ENCODE results near the gene YWHAG. TPM values are rescaled to one million over a fixed set of nuclear protein-coding genes. Genes with fewer than 3 reads are reported as not detected.
"Not testable (repeated sequence)": the region's sequence is repeated elsewhere in the genome, so short reads cannot be mapped to it uniquely, and the experiment has no call there.

YWHAG gene
- polyA plus RNA-seq, 3 donors: 119 to 134 (median 133) TPM

- no peak for DNase-seq (ENCODE audit: extremely low read depth in 1 of 11, low read depth in 9 of 11, low spot score in 4 of 11)
Measured at GRCh38 chr7:76310102-76310957, 48.5 kb downstream of the YWHAG start.

- not testable (repeated sequence) for DNase-seq (ENCODE audit: extremely low read depth in 1 of 11, low read depth in 9 of 11, low spot score in 4 of 11)
Measured at GRCh38 chr7:76309341-76310101, 49.3 kb downstream of the YWHAG start.

- DNase-seq (ENCODE audit: extremely low read depth in 1 of 11, low read depth in 9 of 11, low spot score in 4 of 11): not testable (repeated sequence)
Measured at GRCh38 chr7:76308874-76309273, 49.9 kb downstream of the YWHAG start.

DNA sequence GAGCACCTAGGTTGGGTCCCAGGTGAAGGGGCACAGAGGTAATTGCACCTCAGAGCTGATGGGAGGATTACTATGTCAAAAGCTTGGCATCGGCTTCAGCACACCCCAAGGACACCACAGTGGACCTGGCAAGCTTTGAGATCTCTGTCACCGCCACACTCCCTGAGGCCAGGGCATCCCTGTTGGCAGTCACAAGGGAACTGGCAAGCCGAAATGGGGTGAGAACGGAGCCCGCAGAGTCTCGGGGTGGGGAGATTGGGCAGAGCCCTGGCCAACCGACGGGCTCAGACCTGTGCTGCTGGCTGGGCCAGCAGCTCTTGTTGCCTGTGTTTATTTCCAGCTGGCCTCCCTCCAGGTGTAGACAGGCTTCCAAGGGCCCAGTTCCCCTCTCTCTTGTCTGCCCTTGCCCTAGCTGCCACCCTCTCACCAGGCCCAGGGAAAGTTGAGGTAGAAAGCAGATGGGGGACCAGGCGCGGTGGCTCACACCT, 53.9 kb downstream of the YWHAG start:
- no peak for DNase-seq (ENCODE audit: extremely low read depth in 1 of 11, low read depth in 9 of 11, low spot score in 4 of 11)

GRCh38 chr7:76303202-76304147, 55.3 kb downstream of the YWHAG start:
- peak; percentile 79 to 91 (median 86) for DNase-seq (ENCODE audit: extremely low read depth in 1 of 11, low read depth in 9 of 11, low spot score in 4 of 11)

GRCh38 chr7:76302347-76303201, 56.2 kb downstream of the YWHAG start, which contains the start of gene HSPB1:
Gene HSPB1 (plus strand): TSS chr7:76302673. CDS start chr7:76302713, 40 bp downstream.
- peak in 8 of 11 donors; percentile 61 to 86 (median 68) for DNase-seq (ENCODE audit: extremely low read depth in 1 of 11, low read depth in 9 of 11, low spot score in 4 of 11)

GRCh38 chr7:76301000-76301399, 57.8 kb downstream of the YWHAG start:
- no peak for DNase-seq (ENCODE audit: extremely low read depth in 1 of 11, low read depth in 9 of 11, low spot score in 4 of 11)

GRCh38 chr7:76300166-76300731, 58.5 kb downstream of the YWHAG start:
- no peak for DNase-seq (ENCODE audit: extremely low read depth in 1 of 11, low read depth in 9 of 11, low spot score in 4 of 11)

GRCh38 chr7:76296743-76297740, 61.7 kb downstream of the YWHAG start:
- DNase-seq (ENCODE audit: extremely low read depth in 1 of 11, low read depth in 9 of 11, low spot score in 4 of 11): no peak

GRCh38 chr7:76294344-76295024, 64.3 kb downstream of the YWHAG start:
- peak in 7 of 11 donors; percentile 57 to 85 (median 81) for DNase-seq (ENCODE audit: extremely low read depth in 1 of 11, low read depth in 9 of 11, low spot score in 4 of 11)

DNA sequence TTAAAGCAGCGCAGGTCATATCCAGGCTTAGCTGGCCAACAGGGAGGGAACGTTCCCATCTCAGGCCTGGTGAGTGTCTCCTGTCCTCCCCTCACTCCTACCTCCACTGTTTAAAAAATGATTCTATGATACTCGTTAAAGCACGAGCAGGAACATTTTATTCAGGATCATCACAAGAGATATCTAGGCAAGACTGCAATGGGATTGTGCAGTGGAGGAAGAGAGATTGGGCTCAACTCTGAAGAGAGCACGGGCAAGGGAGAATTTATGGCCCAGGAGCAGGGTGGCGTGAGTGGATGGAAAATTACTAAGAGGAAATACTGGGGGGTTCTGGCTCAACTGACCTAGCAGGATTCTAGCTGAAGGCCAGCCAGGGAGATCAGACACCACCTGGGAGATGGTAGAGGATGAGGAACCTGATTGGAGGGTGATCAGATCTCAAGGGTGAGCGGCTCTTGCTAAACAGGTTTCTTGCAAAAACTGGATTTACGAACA, 65.3 kb downstream of the YWHAG start:
- no peak for DNase-seq (ENCODE audit: extremely low read depth in 1 of 11, low read depth in 9 of 11, low spot score in 4 of 11)

- DNase-seq (ENCODE audit: extremely low read depth in 1 of 11, low read depth in 9 of 11, low spot score in 4 of 11): not testable (repeated sequence)
Measured at GRCh38 chr7:76292911-76293310, 65.9 kb downstream of the YWHAG start.

DNA sequence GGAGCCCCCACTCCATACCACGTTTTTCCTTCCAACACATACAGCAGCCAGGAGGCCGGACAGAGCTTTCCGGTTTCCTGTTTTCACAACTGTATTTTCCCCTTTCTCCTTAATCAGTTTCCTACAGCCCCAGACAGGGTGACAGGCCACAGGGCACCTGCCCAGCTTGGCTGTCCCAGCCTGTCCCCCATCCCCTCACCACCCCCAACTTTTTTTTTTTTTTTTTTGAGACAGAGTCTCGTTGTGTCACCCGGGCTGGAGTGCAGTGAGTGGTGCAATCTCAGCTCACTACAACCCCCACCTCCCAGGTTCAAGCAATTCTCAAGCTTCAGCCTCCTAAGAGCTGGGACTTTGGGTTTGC, 66.6 kb downstream of the YWHAG start:
- no peak for DNase-seq (ENCODE audit: extremely low read depth in 1 of 11, low read depth in 9 of 11, low spot score in 4 of 11)

GRCh38 chr7:76291351-76292212, 67.2 kb downstream of the YWHAG start:
- DNase-seq (ENCODE audit: extremely low read depth in 1 of 11, low read depth in 9 of 11, low spot score in 4 of 11): peak in 9 of 11 donors; percentile 75 to 85 (median 80)

DNA sequence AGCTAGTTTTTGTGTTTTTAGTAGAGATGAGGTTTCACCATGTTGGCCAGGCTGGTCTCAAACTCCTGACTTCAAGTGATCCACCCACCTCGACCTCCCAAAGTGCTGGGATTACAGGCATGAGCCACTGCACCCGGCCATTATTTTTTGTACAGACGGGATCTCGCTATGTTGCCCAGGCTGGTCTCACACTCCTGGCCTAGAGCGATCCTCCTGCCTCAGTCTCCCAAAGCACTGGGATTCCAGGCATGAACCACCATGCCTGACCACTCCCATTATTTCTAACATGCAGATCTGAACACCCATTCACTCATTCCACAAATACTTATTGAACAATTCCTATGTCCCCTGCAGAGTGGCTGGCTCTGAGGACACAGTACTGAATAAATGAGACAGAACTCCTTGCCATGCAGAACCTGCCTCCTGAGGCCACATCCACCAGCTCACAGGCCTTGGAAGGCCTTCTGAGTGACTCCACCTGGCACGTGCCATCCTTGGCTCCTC, 67.9 kb downstream of the YWHAG start:
- not testable (repeated sequence) for DNase-seq (ENCODE audit: extremely low read depth in 1 of 11, low read depth in 9 of 11, low spot score in 4 of 11)

Data from renal cortex interstitium (tissue), 11 donors.